IPS-NIHi11 (cell line): ENCODE measurements around the gene CELSR1.
"Not testable (repeated sequence)": the region's sequence is repeated elsewhere in the genome, so short reads cannot be mapped to it uniquely, and the experiment has no call there.

ENCODE experiments used
- DNase-seq: peaks from one replicate; pipeline ENCODE4 v3.0.0; 2012; ENCODE audit warnings: mixed read lengths, low spot score

Gene CELSR1

DNA sequence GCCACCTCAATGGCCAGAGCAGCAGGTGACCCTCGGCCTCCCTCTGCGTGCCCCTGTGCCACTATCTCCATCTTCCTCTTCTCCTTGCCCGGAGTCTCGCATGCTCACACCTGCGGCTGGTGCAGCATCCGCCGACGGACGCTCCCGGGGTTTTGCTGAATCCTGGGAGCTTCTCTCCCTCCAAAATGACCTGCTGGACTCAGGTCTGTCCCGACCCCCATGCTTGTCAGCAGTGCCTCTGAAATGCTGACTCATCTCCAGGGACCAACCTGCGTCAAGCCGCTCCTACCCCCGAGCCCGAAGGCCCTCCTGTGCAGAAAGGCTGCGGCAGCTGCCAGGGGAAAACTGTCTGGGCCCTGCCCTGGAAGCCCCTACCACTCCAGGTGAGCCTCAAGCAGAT lies 58.4 kb downstream of the CELSR1 start:
- DNase-seq, result no peak

DNA sequence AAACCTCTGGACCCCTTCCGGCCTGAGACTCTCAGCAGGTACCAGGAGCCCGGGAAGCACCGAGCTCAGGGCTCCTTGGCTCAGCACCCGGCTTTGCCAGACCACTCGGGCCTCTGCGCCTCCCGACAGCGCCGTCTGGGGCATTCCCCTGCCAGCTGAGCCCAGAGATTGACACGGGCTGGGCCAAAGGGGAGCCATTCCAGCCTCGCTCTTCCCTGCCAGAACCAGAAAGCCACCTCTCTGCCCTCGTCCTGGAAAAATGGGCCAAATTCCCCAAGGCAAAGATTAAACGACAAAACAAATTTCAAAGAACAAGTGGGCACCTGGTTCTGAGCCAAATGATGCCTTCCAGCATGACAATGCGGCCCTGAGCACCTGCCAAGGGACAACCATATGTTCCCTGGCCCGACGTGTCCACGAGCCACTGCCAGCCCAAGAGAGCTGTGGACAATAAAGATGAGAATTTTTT lies 59.3 kb downstream of the CELSR1 start:
- no peak for DNase-seq

DNA sequence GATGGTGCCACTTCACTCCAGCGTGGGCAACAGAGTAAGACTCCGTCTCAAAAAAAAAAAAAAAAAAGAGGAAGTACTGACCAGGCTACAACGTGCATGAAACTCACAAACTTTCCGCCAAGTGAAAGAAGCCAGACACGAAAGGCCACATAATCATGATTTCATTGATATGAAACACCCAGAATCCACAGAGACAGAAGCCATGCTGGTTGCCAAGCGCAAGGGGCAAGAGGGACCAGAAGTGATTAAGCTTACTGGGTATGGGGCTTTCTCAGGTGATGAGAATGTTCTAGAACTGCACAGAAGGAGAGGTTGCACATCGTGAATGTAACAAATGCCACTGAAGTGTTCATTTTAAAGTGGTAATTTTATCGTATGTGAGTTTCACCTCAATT lies 60.9 kb downstream of the CELSR1 start:
- no peak for DNase-seq

DNA sequence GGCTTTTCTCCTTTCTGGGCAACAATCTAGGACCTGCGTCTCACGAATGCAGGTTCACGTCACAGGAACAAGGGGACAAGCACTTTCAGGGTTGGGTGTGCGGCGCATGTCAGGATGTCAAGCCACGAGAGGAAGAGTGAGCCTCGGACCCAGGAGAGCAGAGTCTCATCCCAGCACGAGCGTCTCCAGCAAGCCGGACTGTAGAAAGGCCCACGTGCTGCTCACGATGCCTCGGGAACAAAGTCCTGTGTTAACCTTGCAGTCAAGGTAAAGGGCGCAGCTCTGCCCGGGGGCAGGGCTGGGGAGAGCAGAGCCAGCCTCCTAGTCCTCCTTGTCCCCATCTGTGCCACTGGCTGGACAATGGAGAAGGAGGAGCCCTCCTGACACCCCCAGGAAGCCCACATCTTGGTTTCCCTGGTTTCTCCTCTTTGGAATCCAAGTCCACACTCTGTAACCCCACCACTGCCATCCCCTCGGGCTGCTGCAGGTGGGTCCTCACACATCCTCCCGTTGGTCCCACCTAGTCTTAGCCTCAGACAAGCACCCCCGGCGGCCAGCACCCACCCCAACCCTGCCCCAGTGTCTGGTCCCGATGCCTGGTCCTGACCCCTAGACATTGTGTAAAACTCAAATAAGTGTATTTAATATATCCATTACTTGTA lies 63.4 kb downstream of the CELSR1 start:
- no peak for DNase-seq

DNA sequence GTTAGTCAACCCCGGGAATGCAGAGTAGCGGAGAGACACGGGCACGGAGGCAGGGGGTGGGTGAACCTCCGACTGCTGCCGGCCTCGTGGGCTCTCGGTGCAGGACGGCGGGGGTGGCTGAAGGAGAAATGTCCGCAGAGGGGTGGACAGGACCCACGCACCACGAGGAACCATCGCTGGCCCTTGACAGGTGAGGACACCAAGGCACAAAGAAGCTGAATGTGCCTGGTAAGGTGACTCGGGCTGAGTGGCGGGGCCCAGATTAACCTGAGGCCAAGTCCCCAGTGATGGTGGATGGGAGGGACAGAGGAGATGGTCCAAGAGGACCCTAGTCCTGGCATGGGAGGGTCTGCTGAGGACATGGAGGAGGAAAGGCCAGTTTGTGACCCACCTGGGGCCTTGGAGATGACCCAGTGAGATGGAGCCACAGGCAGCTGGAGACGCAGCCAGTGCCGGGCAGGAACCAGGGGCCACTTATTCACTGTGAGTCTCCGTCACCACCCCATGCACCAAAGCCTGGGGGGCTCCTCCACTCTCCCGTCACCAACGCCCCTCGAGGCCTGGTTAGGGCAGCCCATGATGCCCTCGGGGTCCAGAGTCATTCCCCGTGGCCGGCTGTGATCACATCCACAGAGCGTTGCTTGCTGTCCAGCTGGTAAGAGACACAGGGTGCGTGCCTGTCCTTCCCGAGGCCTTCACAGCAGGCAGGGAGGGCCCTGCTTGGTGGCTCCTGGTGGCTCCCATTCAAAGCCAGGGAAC lies 64.2 kb downstream of the CELSR1 start:
- DNase-seq, result no peak

DNA sequence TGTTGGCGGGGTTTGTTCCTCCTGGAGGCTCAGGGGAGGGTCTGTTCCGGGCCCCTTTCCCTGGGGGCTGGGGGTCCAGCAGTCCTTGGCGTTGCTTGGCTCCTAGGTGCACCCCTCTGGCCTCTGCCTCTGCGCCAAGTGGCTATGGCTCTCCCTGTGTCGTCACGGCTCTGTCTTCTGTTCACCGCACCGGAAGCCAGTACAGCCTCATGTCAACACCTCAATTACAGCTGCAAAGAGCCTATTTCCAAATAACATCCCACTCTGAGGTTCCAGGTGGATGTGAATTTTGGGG lies 64.8 kb downstream of the CELSR1 start:
- DNase-seq, result no peak

DNA sequence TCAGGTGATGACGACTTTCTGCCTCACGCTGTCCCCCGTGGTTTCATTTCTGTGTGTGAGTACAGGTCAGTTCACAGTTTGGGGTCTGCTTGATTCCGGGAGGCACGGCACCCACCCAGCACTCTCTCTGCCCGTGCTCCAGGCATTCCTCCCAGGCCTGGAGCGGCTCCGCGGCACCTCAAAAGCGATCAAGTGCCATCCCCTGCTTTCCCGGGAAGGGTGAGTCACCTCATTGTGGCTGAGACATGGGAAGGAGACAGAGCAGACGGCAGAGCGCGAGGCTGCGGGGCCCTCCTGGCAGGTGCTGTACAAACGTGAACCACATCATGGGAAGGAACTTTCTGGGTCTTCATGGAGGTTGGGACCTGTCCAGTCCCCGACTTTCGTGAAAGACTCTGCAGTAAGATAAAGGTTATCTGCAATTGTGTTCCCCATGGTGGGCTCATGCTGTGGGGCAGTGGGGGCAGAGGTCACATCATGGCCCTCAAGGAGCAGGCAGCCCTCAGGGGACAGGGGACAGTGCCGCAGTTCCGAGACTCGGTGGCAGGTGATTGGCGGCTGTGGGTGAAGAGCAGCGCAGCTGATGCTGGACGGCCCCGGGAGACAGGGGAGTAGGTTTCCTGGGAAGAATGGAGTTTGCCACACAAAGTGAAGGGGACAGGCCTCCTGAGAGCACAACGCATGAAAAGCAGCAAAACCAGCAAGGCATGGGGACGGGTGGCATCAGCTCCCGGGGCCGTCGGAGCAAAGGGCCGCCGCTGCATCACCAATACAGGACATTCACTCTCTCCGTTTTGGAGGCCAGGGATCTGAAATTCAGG lies 65.3 kb downstream of the CELSR1 start:
- no peak for DNase-seq

DNA sequence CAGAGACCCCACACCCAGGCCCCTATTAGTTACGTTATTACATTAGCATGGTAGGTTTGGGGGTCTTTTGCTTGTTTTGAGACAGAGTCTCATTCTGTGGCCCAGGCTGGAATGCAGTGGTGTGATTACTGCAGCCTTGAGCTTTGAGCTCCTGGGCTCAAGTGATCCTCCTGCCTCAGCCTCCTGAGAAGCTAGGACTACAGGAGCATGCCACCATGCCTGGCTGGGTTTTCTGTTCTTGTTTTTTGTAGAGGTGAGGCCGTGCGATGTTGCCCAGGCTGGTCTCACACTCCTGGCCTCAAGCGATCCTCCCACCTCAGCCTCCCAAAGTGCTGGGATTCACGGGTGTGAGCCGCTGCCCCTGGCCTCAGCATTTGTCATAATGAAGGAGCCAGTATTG lies 66.1 kb downstream of the CELSR1 start:
- not testable (repeated sequence) for DNase-seq

DNA sequence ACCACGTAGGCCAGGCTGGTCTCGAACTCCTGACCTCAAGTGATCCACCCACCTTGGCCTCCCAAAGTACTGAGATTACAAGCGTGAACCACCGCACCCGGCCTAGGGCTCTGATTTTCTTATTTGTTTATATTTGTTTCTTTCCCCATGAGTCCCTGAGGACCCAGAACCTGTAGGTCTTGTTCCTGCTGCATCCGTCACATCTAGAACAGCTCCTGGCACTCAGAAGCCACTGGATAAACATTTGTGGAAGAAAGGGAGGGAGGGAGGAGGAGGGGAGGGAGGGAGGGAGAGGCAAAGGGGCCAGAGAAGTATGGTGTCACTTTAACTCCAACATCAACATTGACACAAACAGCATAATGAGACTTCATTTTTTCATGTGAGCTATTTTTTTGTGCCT lies 67.7 kb downstream of the CELSR1 start:
- no peak for DNase-seq

DNA sequence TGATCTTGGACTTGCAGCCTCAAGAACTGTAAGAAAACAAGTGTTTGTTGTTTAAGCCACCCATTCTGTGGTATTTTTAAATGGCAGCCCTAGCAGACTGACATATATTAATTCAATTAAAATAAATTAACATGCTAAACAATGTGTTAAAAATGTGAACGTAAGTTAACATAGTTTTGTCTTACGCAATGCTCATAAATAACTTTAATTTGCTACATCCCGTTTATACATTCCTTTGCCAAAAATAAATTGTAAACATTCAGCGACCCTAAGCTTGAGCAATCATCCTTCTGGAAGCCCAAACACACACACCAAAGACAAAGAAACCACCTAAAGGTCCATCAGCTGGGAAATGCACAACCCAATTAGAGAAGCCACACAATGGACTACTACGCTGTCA lies 70.4 kb downstream of the CELSR1 start:
- DNase-seq, result no peak

DNA sequence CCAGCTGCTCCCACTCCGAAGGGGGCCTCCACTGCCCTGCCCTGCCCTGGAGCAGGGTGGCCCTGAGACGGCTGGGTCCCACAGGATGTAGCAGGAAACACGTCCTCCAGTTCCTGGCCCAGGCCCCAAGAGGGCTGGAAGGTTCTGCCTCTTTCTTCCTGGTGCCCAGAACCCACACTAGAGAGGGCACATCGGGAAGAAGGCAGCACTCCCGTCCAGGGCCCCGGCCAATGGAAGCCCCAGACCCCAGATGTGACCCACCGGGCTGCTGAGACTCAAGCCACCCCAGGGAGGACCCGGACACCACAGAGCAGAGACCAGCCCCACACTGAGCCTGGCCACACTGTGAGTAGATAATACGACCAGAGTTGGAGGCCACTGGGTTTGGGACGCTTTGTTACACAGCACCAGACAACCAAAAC lies 71.2 kb downstream of the CELSR1 start:
- DNase-seq, result no peak

DNA sequence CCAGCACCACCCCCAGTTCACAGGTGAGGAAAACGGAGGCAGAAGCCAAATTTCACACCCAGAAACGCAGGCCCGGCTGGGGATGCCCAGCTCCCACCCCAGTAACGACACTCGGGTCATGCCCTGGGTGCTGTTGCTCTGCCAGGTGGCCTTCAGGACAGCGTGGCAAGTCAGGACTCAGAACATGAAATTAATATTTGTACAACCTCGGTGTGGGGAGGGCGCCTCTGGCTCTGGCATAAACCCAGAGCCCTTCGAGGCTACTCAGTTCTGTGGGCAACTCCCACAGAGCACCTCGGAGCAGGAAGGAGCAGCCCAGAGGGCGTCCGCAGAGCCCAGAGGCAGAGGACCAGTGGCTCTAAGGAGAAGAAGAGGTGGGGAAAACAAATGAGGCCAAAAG lies 71.6 kb downstream of the CELSR1 start:
- no peak for DNase-seq

DNA sequence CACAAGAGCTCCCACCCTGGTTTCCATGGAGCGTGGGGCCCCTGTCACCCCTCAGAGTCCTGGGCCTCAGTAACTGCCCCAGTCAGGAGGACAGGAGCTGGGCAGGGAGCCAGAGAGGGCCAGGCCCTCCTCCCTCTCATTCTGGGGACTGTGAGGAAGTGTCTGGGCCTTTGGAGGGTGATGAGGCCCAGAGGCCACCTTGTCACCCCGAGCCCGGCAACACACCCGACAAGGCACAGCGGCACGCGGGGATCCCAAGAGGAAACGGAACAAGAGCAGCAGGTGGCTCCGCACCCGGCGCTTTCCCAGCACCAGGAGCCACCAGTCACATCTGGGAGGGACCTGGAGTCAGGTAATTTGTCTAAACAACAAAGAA lies 72.1 kb downstream of the CELSR1 start:
- DNase-seq, result no peak

DNA sequence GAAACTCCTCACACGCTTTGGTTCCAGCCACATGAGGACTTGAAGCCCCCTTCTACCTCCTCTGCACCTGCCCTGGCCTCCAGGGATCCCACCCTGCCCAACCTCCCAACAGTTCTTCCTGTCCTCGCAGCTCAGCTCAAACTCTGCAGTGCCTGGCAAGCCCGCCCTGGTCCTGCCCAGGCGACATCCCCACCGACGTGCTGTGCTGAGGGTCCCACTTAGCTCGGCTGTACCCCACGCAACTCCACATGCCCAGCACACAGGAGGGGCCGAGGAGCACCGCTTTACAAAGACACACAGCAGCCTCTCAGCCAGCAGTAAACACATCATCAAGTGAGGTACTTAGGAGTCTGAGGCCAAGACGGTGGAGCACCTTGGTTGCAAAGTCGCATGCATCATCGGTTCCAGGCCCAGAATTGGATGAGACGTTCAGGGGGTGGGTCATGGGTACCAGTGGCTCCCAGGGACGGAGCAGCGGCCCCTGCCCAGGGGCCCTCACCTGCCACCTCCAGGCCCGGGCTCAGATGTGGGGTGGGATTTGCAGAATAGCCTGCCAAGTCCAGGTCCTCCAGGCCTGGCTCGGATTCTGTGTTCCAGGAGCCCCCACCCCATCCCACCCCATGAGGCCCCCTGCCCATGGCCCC lies 72.6 kb downstream of the CELSR1 start:
- DNase-seq, result no peak

DNA sequence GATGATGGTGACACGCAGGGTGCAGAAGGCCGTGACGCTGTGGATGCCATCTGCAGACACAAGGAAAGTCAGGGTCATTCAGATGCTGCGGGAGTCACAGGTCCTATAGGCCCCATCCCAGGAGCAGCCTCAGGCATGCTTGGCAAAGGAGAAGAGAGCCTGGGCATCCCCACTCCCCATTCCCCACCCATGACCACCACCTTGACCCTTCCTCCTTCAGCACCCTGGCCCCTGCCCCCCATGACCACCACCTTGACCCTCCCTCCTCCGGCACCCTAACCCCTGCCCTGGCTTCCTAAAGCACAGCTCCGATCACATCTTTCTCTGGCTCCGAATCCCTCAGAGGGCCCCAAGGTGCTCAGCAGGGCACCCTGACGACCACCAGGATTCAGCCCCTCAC lies 73.1 kb downstream of the CELSR1 start:
- no peak for DNase-seq

DNA sequence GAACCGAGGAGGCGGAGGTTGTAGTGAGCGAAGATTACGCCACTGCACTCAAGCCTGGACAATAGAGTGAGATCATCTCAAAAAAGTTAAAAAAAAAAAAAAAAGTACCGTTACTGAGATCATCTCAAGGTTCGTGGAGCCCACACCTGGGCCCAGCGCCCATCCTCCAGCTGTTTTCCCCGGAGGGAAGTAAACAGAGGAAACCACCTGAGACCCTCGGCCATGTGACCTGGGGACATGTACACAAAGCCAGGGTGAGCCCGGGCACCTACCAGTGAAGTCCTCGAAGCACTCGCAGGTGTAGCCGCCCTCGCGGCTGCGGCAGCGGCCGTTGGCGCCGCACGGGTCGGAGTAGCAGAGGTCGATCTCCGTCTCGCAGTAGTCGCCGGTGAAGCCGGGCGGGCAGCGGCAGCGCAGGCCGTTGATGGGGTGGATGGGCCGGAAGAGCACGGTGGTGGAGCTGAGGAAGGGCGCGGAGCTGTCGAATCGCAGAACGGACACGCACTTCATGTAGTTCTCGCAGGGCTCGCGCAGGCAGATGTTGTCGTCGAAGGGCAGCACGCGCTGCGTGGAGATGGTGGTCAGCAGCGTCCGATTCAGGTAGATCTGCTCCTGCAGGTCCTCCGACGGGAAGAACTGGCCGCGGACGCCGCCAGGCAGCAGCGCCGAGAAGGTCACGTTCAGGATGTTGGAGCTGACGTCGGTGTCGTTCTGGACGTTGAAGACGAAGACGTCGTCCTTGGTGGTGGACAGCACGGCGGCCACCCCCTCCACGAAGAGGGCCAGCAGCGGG lies 73.8 kb downstream of the CELSR1 start:
- DNase-seq, result no peak

DNA sequence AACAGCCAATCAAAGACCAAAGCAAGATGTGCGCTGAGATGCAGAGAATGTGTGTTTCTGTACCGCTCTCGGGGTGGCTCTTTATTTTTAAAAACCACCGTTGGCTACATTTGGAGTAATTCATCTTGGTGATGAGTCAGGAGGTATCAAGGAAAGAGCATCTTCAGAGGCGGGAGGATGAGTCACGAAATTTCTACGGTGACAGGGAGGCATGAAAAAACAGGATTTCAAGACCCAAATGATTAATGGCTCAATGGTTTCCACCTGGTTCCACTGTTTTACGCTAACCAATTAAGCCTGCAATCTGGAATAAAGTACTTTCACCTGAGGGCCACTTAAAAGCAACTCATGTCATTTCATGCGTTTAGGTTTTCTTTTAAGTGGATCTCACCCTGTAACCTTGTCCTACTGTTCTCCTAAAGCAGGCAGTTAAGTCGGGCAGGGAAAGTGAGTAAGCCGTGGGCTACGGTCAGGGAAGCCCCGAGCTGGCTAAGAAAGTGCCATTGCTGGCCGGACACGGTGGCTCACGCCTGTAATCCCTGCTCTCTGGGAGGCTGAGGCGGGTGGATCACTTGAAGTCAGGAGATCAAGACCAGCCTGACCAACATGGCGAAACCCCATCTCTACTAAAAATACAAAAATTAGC lies 74.6 kb downstream of the CELSR1 start:
- no peak for DNase-seq

DNA sequence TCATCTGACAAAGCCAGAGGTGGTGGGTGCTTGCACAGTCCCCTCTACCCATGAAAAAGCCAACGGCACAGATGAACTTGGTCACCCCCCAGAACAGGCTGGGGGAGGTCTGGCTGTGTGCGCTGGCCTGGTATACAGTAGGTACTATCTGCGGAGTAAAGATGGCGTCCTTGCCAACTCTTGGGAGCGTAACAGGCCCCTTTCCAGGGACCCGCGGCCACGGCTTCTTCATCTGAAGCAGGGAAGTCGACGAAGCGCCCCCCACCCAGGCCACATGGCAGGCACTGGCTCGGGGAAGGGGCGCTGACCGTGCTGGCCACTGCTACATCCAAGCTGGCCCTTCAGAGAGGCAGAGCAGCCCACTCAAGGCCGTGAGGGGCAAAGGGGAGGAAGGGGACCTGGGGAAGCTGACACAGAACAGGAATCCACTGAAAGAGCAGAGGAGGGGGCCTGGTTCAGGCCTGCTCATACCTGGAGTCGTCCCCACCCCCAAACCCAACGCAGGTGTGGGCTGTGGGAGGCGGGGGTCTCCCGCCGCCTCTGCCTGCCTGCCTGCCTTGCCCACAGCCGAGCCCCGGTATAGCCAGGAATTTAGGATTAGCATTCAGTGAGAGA lies 75.7 kb downstream of the CELSR1 start:
- DNase-seq, result no peak

DNA sequence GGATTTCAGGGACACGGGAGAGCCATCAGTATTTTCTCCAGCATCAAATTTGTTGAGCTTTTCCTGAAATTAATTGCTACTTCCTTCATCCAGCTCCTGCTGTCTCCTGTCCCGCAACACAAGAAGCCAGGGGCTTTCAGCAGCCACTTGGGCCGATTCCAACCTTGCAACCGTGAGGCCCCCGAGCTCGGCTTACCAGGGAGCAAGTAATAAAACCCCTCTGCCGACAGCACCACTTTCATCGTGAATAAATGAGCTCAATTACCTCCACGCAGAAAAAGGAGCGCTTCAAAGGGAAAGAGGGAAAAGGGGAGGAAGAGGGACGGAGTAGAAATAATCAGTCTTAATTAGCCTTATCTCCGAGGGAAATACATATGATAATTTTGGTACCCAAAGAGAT lies 76.6 kb downstream of the CELSR1 start:
- no peak for DNase-seq

DNA sequence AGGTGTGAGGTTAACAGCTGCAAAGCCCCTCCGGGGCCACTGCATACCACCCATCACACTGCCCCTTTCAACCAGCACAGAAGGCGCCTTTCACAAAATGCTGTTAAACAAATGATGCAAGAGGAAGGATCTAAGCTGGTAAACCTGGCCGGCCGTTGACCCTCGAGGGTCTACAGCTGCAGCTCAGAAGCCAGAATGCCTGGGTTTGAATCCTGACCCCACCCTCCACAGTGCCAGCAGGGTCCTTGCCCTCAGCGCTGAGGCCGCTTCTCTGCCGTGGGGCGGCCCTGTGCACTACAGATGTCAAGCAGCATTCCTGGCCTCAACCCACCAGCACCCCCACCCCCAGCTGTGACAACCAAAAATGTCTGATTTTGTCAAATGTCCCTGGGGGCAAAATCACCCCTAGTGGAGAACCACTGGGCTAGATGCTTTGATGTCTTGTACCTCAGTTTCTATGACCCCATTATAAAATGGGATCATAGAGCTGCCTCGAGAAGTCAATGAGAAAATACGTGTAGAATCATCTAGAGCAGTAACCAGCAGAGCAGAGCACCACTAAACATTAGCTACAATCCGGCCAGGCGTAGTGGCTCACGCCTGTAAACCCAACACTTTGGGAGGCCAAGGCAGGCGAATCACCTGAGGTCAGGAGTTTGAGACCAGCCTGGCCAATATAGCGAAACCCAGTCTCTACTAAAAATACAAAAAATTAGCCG lies 77.9 kb downstream of the CELSR1 start:
- DNase-seq, result no peak
